Measurements from ENCODE around the gene IQSEC1.

GRCh38 chr3:12931273-12931905, 141.8 kb downstream of the IQSEC1 start:
- TF ChIP-seq POLR2AphosphoS5 (IDR thresholded peaks at IDR 0.05) (no peak), POLR2A (IDR thresholded peaks at IDR 0.05) (no peak)
- TF ChIP-seq, protein P1, sequence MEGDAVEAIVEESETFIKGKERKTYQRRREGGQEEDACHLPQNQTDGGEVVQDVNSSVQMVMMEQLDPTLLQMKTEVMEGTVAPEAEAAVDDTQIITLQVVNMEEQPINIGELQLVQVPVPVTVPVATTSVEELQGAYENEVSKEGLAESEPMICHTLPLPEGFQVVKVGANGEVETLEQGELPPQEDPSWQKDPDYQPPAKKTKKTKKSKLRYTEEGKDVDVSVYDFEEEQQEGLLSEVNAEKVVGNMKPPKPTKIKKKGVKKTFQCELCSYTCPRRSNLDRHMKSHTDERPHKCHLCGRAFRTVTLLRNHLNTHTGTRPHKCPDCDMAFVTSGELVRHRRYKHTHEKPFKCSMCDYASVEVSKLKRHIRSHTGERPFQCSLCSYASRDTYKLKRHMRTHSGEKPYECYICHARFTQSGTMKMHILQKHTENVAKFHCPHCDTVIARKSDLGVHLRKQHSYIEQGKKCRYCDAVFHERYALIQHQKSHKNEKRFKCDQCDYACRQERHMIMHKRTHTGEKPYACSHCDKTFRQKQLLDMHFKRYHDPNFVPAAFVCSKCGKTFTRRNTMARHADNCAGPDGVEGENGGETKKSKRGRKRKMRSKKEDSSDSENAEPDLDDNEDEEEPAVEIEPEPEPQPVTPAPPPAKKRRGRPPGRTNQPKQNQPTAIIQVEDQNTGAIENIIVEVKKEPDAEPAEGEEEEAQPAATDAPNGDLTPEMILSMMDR (IDR thresholded peaks at IDR 0.05) = no peak

Data from prostate gland (tissue), 2 donors.